ENCODE data around the gene SMARCA5. TPM values are rescaled to one million over a fixed set of nuclear protein-coding genes. Genes with fewer than 3 reads are reported as not detected.

The SMARCA5 gene
- total and polyA plus RNA-seq, 10 of the 15 experiments (the other 5 are each of a cell fraction or from before 2014, with no cell fraction given): 21.7 to 69.6 (median 37.4) TPM

GRCh38 chr4:143555676-143556075 lies 42.2 kb downstream of the SMARCA5 start:
- intact Hi-C loops (cut with micrococcal nuclease; ENCODE audit: unreplicated experiment): loop anchor here (5.0 to 10.0 kb wide), 2 partner anchors 217 to 589 kb away; partner anchors contain the start of gene GYPA
- ChIA-PET POLR2A (interaction anchor here (0.6 to 1.1 kb wide), 2 partner anchors 39 to 45 kb away, joined by 3 to 4 read pairs; no protein-coding TSS in a partner anchor), CTCF (no interaction called here), RAD21 (ENCODE audit: unreplicated experiment) (no interaction called here), SMC1A (ENCODE audit: uncharacterized antibody, unreplicated experiment) (interaction anchor here (0.9 to 1.3 kb wide), 3 partner anchors 37 to 182 kb away, joined by 3 read pairs; no protein-coding TSS in a partner anchor)
- in situ Hi-C loops (cut with MboI): loop anchor here (25.0 kb wide), 1 partner anchor 357 kb away; the partner anchor contains the start of gene GYPE
- Histone ChIP-seq H3K27me3 (replicated peaks in 1 of 2; ENCODE audit: control insufficient read depth in 2 of 2, insufficient read depth in 2 of 2, low read length in 1 of 2) (no peaks in the 10 kb centered on the region), H3K9ac (ENCODE audit: control insufficient read depth, insufficient read depth, low read length) (no peak overlapping the region), H3K36me3 (ENCODE audit: control insufficient read depth in 2 of 2, insufficient read depth in 2 of 2, low read length in 1 of 2) (peaks cover 0 to 9% of the 10 kb centered on the region in 2 experiments; a peak in 3 of 4 replicates), H3K4me2 (ENCODE audit: control insufficient read depth, insufficient read depth) (no peak overlapping the region), H3K79me2 (ENCODE audit: control insufficient read depth, insufficient read depth, low read length) (no peaks in the 10 kb centered on the region), H3K4me1 (ENCODE audit: control insufficient read depth, insufficient read depth, low read length) (peaks cover 18% of the 10 kb centered on the region), H3K27ac (ENCODE audit: control insufficient read depth, insufficient read depth) (no peak overlapping the region), H3K4me3 (no peak overlapping the region), H3K9me3 (replicated peaks; ENCODE audit: control insufficient read depth, insufficient read depth, low read length) (no peaks in the 10 kb centered on the region), H2AFZ (ENCODE audit: control insufficient read depth, low read depth, low read length) (no peak overlapping the region), H4K20me1 (ENCODE audit: control insufficient read depth, insufficient read depth) (no peaks in the 10 kb centered on the region)
- FAIRE-seq (no peak), DNase-seq (ENCODE audit: low read depth, low spot score) (no peak), ATAC-seq (no peak)
- BruUV-seq (replicated peaks): no TSS peak
- 100% methylated on average over 5 of the region's 5 CpGs for WGBS (ENCODE audit: insufficient coverage, insufficient replicate concordance, low lambda C conversion rate, missing lambda C conversion rate)
- TF ChIP-seq ZBED1 (IDR thresholded peaks at IDR 0.05; ENCODE audit: borderline replicate concordance): no peak
- TF ChIP-seq GABPA (IDR thresholded peaks at IDR 0.05; ENCODE audit: low read depth): no peak
- no peak for TF ChIP-seq TBL1XR1 (IDR thresholded peaks at IDR 0.05; ENCODE audit: low read depth, low read length)
- TF ChIP-seq KDM1A (IDR thresholded peaks at IDR 0.05; ENCODE audit: borderline replicate concordance): no peak
- TF ChIP-seq ZNF384 (IDR thresholded peaks at IDR 0.05; ENCODE audit: borderline replicate concordance, low read depth, low read length): no peak
- TF ChIP-seq MEF2A (IDR thresholded peaks at IDR 0.05; ENCODE audit: insufficient read depth, low read depth, low read length): no peak
- no peak for TF ChIP-seq NR2F1 (conservative IDR thresholded peaks at IDR 0.05)
- TF ChIP-seq USF1 (IDR thresholded peaks at IDR 0.05; ENCODE audit: borderline replicate concordance, extremely low read length, insufficient read depth, low read depth, low read length): no peak
- TF ChIP-seq RELA (IDR thresholded peaks at IDR 0.05; ENCODE audit: borderline replicate concordance, partially characterized antibody): no peak
- no peak for TF ChIP-seq SREBF2 (IDR thresholded peaks at IDR 0.05; ENCODE audit: low read length)
- TF ChIP-seq GATAD2B (conservative IDR thresholded peaks at IDR 0.05; ENCODE audit: low read depth): no peak
- TF ChIP-seq TAF1 (IDR thresholded peaks at IDR 0.05; ENCODE audit: borderline replicate concordance, low read depth, low read length): no peak
- no peak for TF ChIP-seq FOS (IDR thresholded peaks at IDR 0.05; ENCODE audit: borderline replicate concordance, extremely low read depth, insufficient read length)
- no peak for TF ChIP-seq FOXK2 (IDR thresholded peaks at IDR 0.05)
- TF ChIP-seq ZBTB33 (IDR thresholded peaks at IDR 0.05): no peak
